ENCODE measurements around the gene AHCYL2. TPM values are rescaled to one million over a fixed set of nuclear protein-coding genes. Genes with fewer than 3 reads are reported as not detected.
"Not testable (repeated sequence)": the region's sequence is repeated elsewhere in the genome, so short reads cannot be mapped to it uniquely, and the experiment has no call there.

Gene AHCYL2
- total RNA-seq, 2 donors from 2014 or later = 30.8 to 31.4 TPM

DNA sequence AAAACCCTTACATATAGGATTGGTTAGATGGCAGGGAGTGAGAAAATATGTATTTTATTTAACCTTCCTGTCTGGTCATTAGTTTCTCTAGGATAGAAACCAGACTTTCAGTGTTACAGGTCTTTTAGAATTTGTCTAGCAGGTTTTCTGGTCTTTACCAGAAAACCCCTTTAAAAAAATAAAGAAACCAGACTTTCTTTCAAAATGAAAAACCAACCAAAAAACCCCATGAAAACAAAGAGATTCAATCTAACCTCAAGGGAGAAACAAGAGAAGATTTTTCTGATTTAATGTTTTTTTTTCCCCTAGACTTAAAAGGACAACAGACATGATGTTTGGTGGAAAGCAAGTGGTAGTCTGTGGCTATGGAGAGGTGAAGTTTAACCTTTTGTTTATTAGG is 180.7 kb downstream of the AHCYL2 start:
- Histone ChIP-seq H3K9ac (ENCODE audit: extremely low read depth, low read length, poor library complexity, severe bottlenecking) (no peak overlapping the region), H3K36me3 (ENCODE audit: control insufficient read depth, insufficient read depth, low read length) (peaks cover 13% of the 10 kb centered on the region), H3K27me3 (ENCODE audit: control insufficient read depth, insufficient read depth, low read length, poor library complexity, severe bottlenecking) (no peaks in the 10 kb centered on the region), H3K27ac (ENCODE audit: low read depth, low read length) (no peak overlapping the region), H3K9me3 (ENCODE audit: control insufficient read depth, low read length) (no peaks in the 10 kb centered on the region), H3K4me1 (ENCODE audit: control insufficient read depth, insufficient read depth, low read length) (no peaks in the 10 kb centered on the region), H3K4me3 (ENCODE audit: low read length) (no peak overlapping the region)
- H3K4me1 Mint-ChIP-seq = peaks cover 9% of the 10 kb centered on the region
- H3K36me3 Mint-ChIP-seq (ENCODE audit: low read depth) = peaks cover 28% of the 10 kb centered on the region
- TF ChIP-seq CTCF (conservative IDR thresholded peaks at IDR 0.05) = no peak
- H3K27ac Mint-ChIP-seq = no peak overlapping the region
- no peak overlapping the region for H3K4me3 Mint-ChIP-seq
- H3K9me3 Mint-ChIP-seq = no peaks in the 10 kb centered on the region
- DNase-seq = no peak
- no peaks in the 10 kb centered on the region for H3K27me3 Mint-ChIP-seq (ENCODE audit: insufficient read depth)

DNA sequence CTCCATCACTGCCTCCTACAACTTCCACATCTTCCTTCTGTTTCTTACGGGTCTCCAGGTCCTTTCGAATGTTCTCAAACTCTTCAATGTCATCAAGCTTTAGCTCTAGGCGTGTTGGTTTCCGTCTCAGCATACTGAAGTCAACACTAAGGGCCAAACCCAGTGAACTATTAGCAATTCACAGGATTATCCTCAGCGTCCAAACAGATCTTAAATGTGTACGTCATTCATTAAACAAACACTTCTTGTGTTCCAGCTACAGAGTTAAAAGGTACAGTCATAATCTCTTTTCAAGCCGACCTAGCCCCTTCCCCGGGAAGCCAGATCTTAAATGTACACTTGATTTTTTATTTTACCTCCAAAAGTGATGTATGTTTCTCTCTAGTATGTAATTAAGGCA is 185.4 kb downstream of the AHCYL2 start:
- not testable (repeated sequence) for H3K36me3 ChIP-seq (ENCODE audit: control insufficient read depth, insufficient read depth, low read length); H3K27ac Mint-ChIP-seq; H3K4me1 Mint-ChIP-seq; H3K9me3 ChIP-seq (ENCODE audit: control insufficient read depth, low read length); H3K9ac ChIP-seq (ENCODE audit: extremely low read depth, low read length, poor library complexity, severe bottlenecking); H3K27me3 Mint-ChIP-seq (ENCODE audit: insufficient read depth); DNase-seq; H3K27me3 ChIP-seq (ENCODE audit: control insufficient read depth, insufficient read depth, low read length, poor library complexity, severe bottlenecking); H3K4me1 ChIP-seq (ENCODE audit: control insufficient read depth, insufficient read depth, low read length); H3K27ac ChIP-seq (ENCODE audit: low read depth, low read length); H3K9me3 Mint-ChIP-seq; H3K4me3 ChIP-seq (ENCODE audit: low read length); H3K4me3 Mint-ChIP-seq
- peaks cover 45% of the 10 kb centered on the region for H3K36me3 Mint-ChIP-seq (ENCODE audit: low read depth)
- WGBS, 2 experiments (ENCODE audit: insufficient coverage in 1 of 2, insufficient read length in 1 of 2) = 90 to 98% methylated on average over 5 to 8 of the region's 8 CpGs

- H3K27ac Mint-ChIP-seq = no peak overlapping the region
Measured at GRCh38 chr7:129412501-129412900, 187.7 kb downstream of the AHCYL2 start.

More at GRCh38 chr7:129412501-129412900, 187.7 kb downstream of the AHCYL2 start:
- H3K9ac ChIP-seq (ENCODE audit: extremely low read depth, low read length, poor library complexity, severe bottlenecking) = no peak overlapping the region
- Mint-ChIP-seq H3K4me3 (no peak overlapping the region), H3K27me3 (ENCODE audit: insufficient read depth) (no peaks in the 10 kb centered on the region), H3K36me3 (ENCODE audit: low read depth) (peaks cover 43% of the 10 kb centered on the region), H3K9me3 (peaks cover 3% of the 10 kb centered on the region), H3K4me1 (no peaks in the 10 kb centered on the region)
- H3K27me3 ChIP-seq (ENCODE audit: control insufficient read depth, insufficient read depth, low read length, poor library complexity, severe bottlenecking) = no peaks in the 10 kb centered on the region
- H3K9me3 ChIP-seq (ENCODE audit: control insufficient read depth, low read length) = no peaks in the 10 kb centered on the region
- no peak overlapping the region for H3K27ac ChIP-seq (ENCODE audit: low read depth, low read length)
- no peak for TF ChIP-seq CTCF (conservative IDR thresholded peaks at IDR 0.05)
- DNase-seq = no peak
- 87 to 95% methylated on average over 4 of the region's 4 CpGs for WGBS, 2 experiments (ENCODE audit: insufficient coverage in 1 of 2, insufficient read length in 1 of 2)
- no peaks in the 10 kb centered on the region for H3K4me1 ChIP-seq (ENCODE audit: control insufficient read depth, insufficient read depth, low read length)
- no peak overlapping the region for H3K4me3 ChIP-seq (ENCODE audit: low read length)
- H3K36me3 ChIP-seq (ENCODE audit: control insufficient read depth, insufficient read depth, low read length) = peaks cover 4% of the 10 kb centered on the region

Data from endodermal cell (in vitro differentiated cells).